ENCODE results near the gene SUSD4.

DNA sequence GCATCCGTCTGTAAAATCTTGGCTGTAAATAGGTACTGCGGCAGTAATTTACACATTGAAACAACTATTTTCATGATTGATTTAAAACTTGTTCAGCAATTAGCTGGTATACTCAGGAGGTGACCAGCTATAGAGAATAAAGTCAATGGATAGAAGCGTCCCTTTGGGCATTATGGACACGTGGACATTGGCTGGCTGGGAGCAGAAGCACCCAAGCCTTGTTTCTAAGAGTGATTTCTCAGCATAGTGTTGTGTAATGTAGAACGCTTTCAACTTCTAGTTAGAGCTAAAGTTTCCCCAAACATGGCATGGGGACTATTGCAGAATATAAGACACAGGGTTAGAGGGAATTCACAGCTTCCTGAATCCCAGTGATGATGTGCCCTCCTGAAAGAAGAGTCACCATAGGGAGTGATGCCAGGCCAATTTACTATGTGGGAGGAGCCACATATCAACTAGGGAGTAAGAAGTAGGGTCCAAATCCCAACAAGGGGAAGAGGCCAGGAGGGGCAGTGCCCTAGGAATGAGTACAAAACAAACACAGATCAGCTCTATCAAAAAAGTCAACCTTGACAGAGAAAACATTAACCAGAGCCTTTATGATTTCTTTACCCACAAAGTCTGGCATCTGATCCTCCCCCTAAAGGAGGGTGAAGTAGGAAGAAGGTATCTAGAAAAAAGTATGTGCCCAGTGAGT, 92.7 kb downstream of the SUSD4 start:
- TF ChIP-seq, protein P1, sequence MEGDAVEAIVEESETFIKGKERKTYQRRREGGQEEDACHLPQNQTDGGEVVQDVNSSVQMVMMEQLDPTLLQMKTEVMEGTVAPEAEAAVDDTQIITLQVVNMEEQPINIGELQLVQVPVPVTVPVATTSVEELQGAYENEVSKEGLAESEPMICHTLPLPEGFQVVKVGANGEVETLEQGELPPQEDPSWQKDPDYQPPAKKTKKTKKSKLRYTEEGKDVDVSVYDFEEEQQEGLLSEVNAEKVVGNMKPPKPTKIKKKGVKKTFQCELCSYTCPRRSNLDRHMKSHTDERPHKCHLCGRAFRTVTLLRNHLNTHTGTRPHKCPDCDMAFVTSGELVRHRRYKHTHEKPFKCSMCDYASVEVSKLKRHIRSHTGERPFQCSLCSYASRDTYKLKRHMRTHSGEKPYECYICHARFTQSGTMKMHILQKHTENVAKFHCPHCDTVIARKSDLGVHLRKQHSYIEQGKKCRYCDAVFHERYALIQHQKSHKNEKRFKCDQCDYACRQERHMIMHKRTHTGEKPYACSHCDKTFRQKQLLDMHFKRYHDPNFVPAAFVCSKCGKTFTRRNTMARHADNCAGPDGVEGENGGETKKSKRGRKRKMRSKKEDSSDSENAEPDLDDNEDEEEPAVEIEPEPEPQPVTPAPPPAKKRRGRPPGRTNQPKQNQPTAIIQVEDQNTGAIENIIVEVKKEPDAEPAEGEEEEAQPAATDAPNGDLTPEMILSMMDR (IDR thresholded peaks at IDR 0.05) = no peak
- no peak for TF ChIP-seq POLR2A (IDR thresholded peaks at IDR 0.05)

Measured in adrenal gland (tissue), 5 donors.